Thyroid gland (tissue), 4 donors: Measurements from ENCODE around the gene ZNF423.

Source experiments
- CTCF ChIP-seq, 6 experiments: fragments of 200-600 bp in 3 of 6; fragments of 450-650 bp in 3 of 6; sonication (generic) in 3 of 6; IDR thresholded peaks; one replicate each; pipeline ENCODE4 v1.5.1; 2016 to 2019; ENCODE audit warnings: antibody characterized with exemption in 6 of 6, mild to moderate bottlenecking in 2 of 6, inconsistent platforms in 1 of 6, moderate library complexity in 1 of 6
- POLR2A ChIP-seq, 2 donors: fragments of 450-650 bp; IDR thresholded peaks; one replicate each; pipeline ENCODE4 v1.6.1; 2017; ENCODE audit warnings: antibody characterized with exemption in 2 of 2, mild to moderate bottlenecking in 2 of 2, moderate library complexity in 1 of 2

GRCh38 chr16:49651226-49651625 lies 204.7 kb downstream of the ZNF423 start:
- TF ChIP-seq POLR2A (IDR thresholded peaks at IDR 0.05) (no peak), CTCF (IDR thresholded peaks at IDR 0.05) (no peak)
